Measurements from ENCODE around the gene ATP9A. TPM values are rescaled to one million over a fixed set of nuclear protein-coding genes. Genes with fewer than 3 reads are reported as not detected.
"Not testable (repeated sequence)": the region's sequence is repeated elsewhere in the genome, so short reads cannot be mapped to it uniquely, and the experiment has no call there.

ATP9A gene, protein sequence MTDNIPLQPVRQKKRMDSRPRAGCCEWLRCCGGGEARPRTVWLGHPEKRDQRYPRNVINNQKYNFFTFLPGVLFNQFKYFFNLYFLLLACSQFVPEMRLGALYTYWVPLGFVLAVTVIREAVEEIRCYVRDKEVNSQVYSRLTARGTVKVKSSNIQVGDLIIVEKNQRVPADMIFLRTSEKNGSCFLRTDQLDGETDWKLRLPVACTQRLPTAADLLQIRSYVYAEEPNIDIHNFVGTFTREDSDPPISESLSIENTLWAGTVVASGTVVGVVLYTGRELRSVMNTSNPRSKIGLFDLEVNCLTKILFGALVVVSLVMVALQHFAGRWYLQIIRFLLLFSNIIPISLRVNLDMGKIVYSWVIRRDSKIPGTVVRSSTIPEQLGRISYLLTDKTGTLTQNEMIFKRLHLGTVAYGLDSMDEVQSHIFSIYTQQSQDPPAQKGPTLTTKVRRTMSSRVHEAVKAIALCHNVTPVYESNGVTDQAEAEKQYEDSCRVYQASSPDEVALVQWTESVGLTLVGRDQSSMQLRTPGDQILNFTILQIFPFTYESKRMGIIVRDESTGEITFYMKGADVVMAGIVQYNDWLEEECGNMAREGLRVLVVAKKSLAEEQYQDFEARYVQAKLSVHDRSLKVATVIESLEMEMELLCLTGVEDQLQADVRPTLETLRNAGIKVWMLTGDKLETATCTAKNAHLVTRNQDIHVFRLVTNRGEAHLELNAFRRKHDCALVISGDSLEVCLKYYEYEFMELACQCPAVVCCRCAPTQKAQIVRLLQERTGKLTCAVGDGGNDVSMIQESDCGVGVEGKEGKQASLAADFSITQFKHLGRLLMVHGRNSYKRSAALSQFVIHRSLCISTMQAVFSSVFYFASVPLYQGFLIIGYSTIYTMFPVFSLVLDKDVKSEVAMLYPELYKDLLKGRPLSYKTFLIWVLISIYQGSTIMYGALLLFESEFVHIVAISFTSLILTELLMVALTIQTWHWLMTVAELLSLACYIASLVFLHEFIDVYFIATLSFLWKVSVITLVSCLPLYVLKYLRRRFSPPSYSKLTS
- 0.20 TPM in 1 of 2 replicates, not detected in the other for total RNA-seq (2014; rRNA removed; shearing (Covaris generic))

DNA sequence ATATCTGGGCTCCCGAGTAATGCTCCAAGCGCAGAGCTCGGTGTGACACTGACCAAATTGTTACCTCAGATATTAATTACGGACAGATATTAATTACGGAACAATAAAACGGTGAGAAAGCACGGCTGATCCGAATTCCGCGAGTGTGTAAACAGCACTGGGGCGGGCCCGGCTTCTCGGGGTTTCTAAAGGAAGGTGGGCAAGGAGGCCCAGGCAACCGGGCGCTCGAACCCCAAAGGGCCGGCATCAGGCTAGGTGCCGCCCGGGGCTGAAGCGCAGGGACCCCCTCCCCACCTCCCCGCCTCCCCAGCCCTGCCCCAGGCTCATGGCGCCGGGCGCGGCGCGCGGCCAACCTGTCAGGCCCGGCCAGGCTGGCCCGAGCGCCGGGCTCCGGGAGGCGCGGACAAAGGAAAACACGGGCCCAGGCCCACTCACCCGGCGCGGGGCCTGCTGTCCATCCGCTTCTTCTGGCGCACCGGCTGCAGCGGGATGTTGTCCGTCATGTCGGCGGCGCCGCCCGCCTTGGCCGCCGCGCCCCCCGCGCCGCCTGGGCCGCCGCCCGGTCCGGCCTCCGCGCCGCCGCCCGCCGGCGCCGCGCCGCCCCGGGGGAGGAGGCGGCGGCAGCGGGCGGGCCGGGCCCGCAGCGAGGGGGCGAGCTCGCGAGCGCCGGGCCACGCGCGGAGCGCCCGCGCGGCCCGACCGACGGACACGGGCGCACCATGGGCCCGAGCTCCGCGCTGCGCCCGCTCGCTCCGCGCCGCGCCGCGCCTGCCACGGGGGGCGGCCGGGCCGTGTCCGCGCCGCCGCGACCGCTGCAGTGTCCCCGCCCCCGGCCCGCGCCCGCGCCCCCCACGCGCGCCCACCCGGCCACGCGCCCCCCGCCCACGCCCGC is at the start of gene ATP9A:
ATP9A (minus strand) TSS at position 524 of the 892 bp plus-strand sequence; CDS start at position 503, 21 bp downstream.
- no peaks in the 10 kb centered on the region for H3K9me3 ChIP-seq (replicated peaks)
- no peaks in the 10 kb centered on the region for H3K4me1 ChIP-seq
- DNase-seq = no peak
- H3K36me3 ChIP-seq = no peaks in the 10 kb centered on the region
- H3K27ac ChIP-seq = no peak within 1 kb of the TSS
- H3K27me3 ChIP-seq = peaks cover 3% of the 10 kb centered on the region
- H3K4me3 ChIP-seq = no peak within 1 kb of the TSS

DNA sequence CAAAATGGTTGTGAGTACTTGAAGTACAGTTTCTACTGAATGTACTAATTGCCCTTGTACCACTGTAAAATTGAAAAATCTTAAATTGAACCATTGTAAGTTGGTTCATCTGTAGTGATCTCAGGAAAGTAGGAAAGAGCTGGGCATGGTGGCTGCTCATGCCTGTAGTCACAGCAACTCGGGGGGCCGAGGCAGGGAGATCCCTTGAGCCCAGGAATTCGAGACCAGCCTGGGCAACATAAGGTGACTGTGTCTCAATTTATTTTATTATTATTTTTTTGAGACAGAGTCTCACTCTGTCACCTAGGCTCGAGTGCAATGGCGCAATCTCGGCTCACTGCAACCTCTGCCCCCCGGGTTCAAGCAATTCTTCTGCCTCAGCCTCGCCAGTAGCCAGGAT is 48.7 kb upstream of the ATP9A start:
- DNase-seq; H3K4me1 ChIP-seq; H3K4me3 ChIP-seq; H3K27ac ChIP-seq; H3K27me3 ChIP-seq; H3K9me3 ChIP-seq (replicated peaks); H3K36me3 ChIP-seq: not testable (repeated sequence)

DNA sequence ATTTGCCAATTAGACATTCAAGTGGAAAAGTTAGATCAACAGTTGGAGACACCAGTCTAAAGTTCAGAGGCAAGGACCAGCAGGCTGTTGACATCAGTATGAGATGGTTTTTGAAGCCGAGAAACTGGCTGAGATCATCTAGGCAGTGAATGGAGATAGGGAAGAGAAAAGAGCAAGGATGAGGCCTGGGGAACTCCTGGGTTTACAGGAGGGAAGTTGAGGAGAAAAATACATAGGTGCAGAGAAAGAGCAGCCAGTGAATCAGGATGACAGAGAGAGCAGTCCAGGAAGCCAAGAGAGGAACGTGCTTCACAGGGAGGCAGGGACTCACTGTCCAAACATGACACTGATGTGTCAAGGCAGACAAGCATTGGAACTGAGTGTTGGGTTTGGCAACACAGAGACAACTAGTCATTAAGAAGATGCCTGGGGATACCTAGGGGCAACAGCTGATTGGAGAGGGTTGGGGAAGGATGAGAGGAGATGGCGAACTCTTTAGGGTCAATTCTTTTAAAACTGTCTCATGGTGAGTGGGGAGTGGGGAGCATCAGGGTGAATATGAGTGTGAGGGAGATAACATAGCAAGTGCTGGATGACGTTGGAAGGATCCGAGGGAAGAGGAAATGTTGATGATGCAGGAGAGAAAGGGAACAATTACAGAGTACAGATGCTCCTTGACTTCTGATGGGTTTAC is 47.3 kb upstream of the ATP9A start:
- Histone ChIP-seq H3K36me3 (no peaks in the 10 kb centered on the region), H3K27ac (no peak overlapping the region), H3K4me3 (no peak overlapping the region), H3K9me3 (replicated peaks) (no peaks in the 10 kb centered on the region), H3K27me3 (peaks cover 21% of the 10 kb centered on the region; the same call in 1 of the 2 replicates), H3K4me1 (no peaks in the 10 kb centered on the region)
- DNase-seq = no peak

DNA sequence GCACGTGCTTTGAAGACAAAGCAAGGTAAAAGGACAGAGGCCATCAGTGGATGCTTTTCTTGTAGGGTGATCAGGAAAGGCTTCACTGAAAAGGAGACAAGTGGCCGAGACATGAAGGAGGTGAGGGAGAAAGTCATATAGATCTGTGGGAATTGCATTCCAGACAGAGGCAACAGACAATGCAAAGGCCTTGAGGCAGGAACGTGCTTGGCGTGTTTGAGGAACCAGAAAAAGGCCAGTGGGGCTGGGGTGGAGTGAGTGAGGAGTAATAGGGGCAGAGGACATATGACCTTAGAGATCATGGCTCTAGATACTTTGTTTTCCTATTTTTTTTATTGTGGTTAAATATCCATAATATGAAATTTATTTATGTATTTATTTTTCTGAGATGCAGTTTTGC is 44.7 kb upstream of the ATP9A start:
- Histone ChIP-seq H3K36me3 (no peaks in the 10 kb centered on the region), H3K9me3 (replicated peaks) (no peaks in the 10 kb centered on the region), H3K4me3 (no peak overlapping the region), H3K4me1 (no peaks in the 10 kb centered on the region), H3K27me3 (peaks cover 20% of the 10 kb centered on the region; the same call in 1 of the 2 replicates), H3K27ac (no peak overlapping the region)
- DNase-seq = no peak

DNA sequence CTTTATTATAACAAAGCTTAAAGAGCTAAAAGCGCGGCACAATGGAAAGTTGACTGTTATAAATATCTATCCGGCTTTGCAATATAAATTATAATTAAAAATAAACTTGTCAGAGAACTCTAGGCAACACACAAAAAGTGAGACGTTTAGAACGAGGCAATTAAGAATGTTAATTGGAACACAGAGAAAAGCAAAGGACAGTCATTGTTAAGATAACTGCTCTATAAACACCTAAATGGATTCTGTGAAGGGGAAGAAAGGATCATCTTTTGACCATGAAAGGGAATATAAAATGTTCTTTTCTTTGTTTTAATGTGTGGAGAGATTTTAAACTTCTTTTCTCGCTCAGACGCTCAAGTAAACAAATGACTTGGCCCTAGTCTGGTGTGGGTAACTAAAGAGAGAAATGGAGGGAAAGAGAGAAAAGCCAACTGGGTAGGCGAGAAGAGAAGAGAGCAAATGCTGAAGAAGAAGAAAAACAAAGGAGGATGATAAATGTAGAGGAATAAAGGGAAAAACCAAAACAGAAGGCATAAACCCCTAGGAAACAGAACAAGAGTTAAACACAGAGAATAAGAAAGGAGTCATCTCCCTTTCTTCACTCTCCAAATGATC is 43.4 kb upstream of the ATP9A start:
- Histone ChIP-seq H3K4me3 (no peak overlapping the region), H3K27me3 (peaks cover 17% of the 10 kb centered on the region; the same call in 1 of the 2 replicates), H3K9me3 (replicated peaks) (no peaks in the 10 kb centered on the region), H3K27ac (no peak overlapping the region), H3K36me3 (no peaks in the 10 kb centered on the region), H3K4me1 (no peaks in the 10 kb centered on the region)
- DNase-seq = no peak

DNA sequence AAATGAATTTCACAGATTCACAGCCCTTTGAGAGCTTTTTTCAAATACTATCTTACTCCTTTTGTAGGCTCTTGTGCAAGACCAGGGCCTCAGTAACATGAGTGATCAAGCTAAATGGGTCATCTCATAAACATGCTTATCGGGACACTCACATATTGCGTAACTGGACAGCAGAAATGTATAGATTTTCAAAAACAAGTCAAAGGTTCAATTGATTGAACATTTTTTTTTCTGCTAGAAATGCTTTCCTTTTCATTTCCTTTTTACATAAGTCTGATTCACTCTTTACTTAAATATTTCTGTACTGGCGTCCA is 42.8 kb upstream of the ATP9A start:
- Histone ChIP-seq H3K36me3 (no peaks in the 10 kb centered on the region), H3K9me3 (replicated peaks) (no peaks in the 10 kb centered on the region), H3K27ac (no peak overlapping the region), H3K4me1 (no peaks in the 10 kb centered on the region), H3K4me3 (no peak overlapping the region), H3K27me3 (peaks cover 17% of the 10 kb centered on the region; the same call in 1 of the 2 replicates)
- DNase-seq = no peak

DNA sequence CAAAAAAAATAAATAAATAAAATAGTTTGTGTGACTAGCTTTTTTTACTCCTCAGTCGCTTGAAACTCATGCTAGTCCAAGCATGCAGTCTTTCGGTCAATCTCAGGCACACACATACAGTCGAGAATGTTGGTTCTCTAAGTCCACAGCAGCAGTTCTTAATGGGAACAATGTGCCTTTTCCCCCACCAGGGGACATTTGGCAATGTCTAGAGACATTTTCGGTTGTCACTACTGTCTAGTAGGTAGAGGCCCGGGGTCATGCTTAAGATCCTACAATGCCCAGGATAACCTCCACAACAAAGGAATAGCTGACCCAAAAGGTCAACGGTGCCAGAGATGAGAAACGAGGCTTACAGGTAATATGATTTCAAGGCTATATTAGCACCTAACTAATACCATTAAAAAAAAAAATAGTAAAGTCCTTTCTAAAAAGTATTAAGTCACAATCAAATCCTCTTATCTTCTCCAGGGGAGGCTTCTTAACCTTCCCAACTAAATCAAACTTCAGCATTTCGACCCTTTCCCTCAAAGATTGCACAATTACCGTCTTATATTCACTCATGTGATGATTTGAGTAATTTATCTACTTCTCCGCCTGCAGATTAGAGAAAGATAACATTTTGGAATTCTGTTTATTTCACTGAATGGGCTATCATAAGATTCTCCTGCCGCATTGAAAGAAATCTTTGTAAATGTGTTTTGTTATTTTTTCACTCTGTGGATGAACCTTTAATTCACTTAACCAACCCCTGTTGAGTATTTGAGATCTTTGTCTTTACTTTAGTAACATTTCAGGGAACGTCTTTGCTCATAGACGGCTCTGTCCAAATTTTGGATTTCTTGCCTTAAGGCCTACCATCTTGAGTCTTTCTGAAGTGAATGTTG is 42.2 kb upstream of the ATP9A start:
- H3K4me3 ChIP-seq = no peak overlapping the region
- H3K27me3 ChIP-seq = peaks cover 17% of the 10 kb centered on the region; the same call in 1 of the 2 replicates
- H3K27ac ChIP-seq = no peak overlapping the region
- H3K4me1 ChIP-seq = no peaks in the 10 kb centered on the region
- H3K9me3 ChIP-seq (replicated peaks) = no peaks in the 10 kb centered on the region
- DNase-seq = no peak
- H3K36me3 ChIP-seq = no peaks in the 10 kb centered on the region

DNA sequence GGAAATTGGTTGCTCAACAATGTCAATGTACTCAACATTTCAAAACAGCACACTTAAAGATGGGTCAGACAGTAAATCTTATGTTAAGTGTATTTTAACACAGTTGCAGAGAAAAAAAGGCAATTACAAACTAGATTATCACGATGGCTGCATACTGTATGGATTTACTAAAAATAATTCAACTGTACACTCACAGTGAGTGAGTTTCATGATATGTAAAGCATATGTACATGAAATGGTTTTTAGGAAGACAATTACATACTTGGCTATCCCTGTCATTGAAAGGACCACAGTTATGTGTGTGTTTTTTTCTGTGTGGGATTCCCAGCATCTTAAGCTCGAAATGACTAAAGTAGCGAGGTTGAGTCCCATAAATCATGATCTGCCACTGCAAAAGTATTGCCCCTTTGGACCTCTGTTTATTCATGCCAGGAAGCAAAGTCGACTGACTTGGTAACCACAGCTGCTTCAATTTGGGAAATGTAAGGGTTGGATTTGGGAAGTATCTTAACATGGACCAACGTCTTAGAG is 39.6 kb upstream of the ATP9A start:
- Histone ChIP-seq H3K27me3 (peaks cover 27% of the 10 kb centered on the region), H3K36me3 (no peaks in the 10 kb centered on the region), H3K27ac (no peak overlapping the region), H3K9me3 (replicated peaks) (no peaks in the 10 kb centered on the region), H3K4me1 (no peaks in the 10 kb centered on the region), H3K4me3 (no peak overlapping the region)
- DNase-seq = no peak

DNA sequence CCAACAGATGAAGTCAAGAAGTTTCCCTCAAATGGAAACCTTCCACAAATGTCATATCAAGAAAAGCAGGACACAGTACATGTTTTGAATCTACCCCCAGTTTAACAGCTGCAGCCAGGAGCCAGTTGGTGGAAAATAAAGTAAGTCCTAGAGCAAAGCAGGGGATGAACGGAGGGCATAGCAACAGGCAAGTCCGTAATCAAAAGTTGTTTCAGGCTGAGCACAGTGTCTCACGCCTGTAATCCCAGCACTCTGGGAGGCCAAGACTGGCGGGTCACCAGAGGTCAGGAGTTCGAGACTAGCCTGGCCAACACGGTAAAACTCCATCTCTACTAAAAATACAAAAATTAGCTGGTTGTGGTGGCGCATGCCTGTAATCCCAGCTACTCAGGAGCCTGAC is 36.6 kb upstream of the ATP9A start:
- H3K9me3 ChIP-seq (replicated peaks) = no peaks in the 10 kb centered on the region
- DNase-seq = no peak
- H3K4me3 ChIP-seq = no peak overlapping the region
- peaks cover 10% of the 10 kb centered on the region; the same call in 1 of the 2 replicates for H3K27me3 ChIP-seq
- H3K36me3 ChIP-seq = no peaks in the 10 kb centered on the region
- no peaks in the 10 kb centered on the region for H3K4me1 ChIP-seq
- no peak overlapping the region for H3K27ac ChIP-seq

DNA sequence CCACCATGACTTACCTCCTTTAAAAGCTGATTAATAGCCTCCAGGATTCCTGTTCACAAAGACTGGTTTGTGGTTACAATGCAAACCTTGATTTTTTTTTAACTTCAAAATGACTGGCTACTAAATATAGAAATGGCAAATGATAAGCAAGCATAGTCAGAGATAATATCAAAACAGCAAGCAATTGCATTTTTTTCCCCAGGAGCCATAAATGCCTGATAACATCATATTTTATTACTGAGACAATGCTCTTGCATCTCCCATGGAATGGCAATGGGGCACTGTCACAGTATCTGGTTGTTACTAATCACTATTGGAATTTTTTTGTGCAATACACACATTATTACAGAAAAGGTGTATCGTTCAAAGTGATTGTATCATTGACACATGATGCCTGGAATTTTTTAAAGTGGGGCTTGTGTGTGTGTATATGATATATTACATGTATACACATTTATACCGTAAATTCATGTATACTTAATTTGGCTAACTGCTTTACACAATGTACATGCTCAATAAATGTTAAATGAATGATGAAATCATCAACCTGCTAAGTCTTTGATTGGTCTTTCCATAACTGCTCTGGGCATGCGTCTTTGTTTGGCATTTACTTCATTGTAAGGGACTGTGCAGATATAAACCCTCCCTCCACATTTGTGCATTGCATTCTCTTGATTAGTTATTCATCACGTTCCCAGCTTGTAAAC is 35.1 kb upstream of the ATP9A start:
- Histone ChIP-seq H3K36me3 (no peaks in the 10 kb centered on the region), H3K4me1 (no peaks in the 10 kb centered on the region), H3K27ac (no peak overlapping the region), H3K27me3 (peaks cover 10% of the 10 kb centered on the region; the same call in 1 of the 2 replicates), H3K4me3 (no peak overlapping the region), H3K9me3 (replicated peaks) (no peaks in the 10 kb centered on the region)
- no peak for DNase-seq

DNA sequence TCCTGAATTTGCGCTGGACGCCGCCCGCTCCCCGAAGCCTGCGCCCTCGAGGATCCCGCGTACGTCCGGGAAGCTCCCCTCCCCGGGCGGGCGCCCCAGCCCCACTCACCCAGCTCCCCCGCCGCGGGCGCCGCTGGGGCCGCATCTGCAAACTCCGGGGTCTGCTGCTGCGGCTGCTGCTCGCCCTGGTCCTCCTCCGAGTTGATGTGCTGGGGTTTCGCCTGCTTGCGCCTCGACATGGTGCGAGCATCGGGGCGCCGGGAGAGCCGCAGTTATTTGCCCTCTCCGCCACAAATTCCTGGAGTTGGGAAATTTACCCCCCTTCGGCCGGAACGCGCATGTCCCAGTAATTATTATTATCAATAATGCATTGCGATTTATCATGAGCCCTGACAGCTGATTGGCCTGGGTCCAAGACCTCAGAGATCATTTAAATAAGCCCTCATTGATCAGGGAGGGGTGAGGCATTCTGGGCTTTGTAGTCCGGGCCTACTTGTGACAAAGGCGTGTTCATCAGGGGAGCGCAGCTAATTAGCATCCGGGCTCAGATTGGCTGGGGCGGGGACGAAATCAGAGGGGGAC is 34.1 kb upstream of the ATP9A start, which contains the start of gene SALL4:
SALL4 (minus strand) TSS at position 352 of the 582 bp plus-strand sequence; CDS start at position 239, 113 bp downstream.
- H3K36me3 ChIP-seq = no peaks in the 10 kb centered on the region
- DNase-seq = no peak
- no peaks in the 10 kb centered on the region for H3K9me3 ChIP-seq (replicated peaks)
- no peak within 1 kb of the TSS for H3K27ac ChIP-seq
- H3K27me3 ChIP-seq = peaks cover 10% of the 10 kb centered on the region; the same call in 1 of the 2 replicates
- no peak within 1 kb of the TSS for H3K4me3 ChIP-seq
- no peaks in the 10 kb centered on the region for H3K4me1 ChIP-seq

DNA sequence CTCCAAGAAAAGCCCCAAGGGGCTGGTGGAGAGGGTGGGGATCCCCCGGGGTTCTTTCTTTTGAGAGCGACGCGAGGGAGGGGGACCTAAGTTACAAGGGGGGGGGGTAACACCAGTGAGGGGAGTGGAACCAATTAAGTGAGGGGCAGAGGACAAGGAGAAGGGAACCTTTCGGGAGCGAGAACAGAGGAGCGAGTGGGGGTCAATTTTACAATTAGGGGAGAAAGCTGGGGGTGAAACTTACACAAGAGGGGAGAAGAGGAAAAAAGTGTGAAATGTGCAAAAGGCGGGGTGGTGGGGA is 33.6 kb upstream of the ATP9A start:
- no peak overlapping the region for H3K4me3 ChIP-seq

More for the DNA sequence above, 33.6 kb upstream of the ATP9A start:
- Histone ChIP-seq H3K27ac (no peak overlapping the region), H3K27me3 (peaks cover 10% of the 10 kb centered on the region; the same call in 1 of the 2 replicates), H3K9me3 (replicated peaks) (no peaks in the 10 kb centered on the region), H3K4me1 (no peaks in the 10 kb centered on the region), H3K36me3 (no peaks in the 10 kb centered on the region)
- DNase-seq = no peak
